ENCODE data around the gene EEF1AKMT3. TPM values are rescaled to one million over a fixed set of nuclear protein-coding genes. Genes with fewer than 3 reads are reported as not detected.
A peak's percentile ranks its signal among the peaks of the same experiment; 100 is the strongest.

EEF1AKMT3 gene
- polyA plus RNA-seq, 1 experiment = 7.6 TPM

DNA sequence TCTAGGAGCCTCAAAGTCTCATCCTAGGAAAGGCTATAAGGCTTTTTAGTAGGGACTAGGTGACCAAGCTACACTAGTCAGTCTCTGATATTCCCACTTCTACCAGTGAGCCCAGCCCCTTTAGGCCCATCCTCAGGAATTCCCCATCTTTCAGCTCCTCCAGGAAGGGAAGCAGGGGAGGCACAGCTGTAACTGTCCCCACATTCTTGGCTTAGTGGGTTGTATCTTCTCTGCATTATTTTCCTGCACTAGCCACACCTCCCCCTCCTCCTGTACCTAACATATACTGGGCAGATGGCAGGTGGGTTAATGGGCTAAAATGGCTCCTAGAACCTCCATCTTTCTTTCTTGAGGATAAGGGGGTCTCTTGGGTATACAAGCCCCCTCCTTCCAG lies 5.1 kb upstream of the EEF1AKMT3 start:
- ChIA-PET CTCF (interaction anchor here (4.3 kb wide), 1 partner anchor 11 kb away, joined by 24 read pairs; no protein-coding TSS in a partner anchor), POLR2A (interaction anchor here (0.5 to 1.2 kb wide), 2 partner anchors 10 to 174 kb away, joined by 3 read pairs; no protein-coding TSS in a partner anchor)
- H3K27ac ChIP-seq (ENCODE audit: low read depth, low read length) = no peak overlapping the region
- H3K4me3 ChIP-seq (ENCODE audit: low read depth, low read length) = no peak overlapping the region
- TF ChIP-seq, protein P1, sequence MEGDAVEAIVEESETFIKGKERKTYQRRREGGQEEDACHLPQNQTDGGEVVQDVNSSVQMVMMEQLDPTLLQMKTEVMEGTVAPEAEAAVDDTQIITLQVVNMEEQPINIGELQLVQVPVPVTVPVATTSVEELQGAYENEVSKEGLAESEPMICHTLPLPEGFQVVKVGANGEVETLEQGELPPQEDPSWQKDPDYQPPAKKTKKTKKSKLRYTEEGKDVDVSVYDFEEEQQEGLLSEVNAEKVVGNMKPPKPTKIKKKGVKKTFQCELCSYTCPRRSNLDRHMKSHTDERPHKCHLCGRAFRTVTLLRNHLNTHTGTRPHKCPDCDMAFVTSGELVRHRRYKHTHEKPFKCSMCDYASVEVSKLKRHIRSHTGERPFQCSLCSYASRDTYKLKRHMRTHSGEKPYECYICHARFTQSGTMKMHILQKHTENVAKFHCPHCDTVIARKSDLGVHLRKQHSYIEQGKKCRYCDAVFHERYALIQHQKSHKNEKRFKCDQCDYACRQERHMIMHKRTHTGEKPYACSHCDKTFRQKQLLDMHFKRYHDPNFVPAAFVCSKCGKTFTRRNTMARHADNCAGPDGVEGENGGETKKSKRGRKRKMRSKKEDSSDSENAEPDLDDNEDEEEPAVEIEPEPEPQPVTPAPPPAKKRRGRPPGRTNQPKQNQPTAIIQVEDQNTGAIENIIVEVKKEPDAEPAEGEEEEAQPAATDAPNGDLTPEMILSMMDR (IDR thresholded peaks at IDR 0.05; ENCODE audit: low read depth, low read length) = no peak
- no peak for DNase-seq (ENCODE audit: low read depth, low spot score)
- no peaks in the 10 kb centered on the region; the same call in 1 of the 2 replicates for H3K9me3 ChIP-seq (ENCODE audit: control insufficient read depth, insufficient read depth, low read length)
- H3K27me3 ChIP-seq (ENCODE audit: control insufficient read depth, insufficient read depth, low read length) = peaks cover 36% of the 10 kb centered on the region

GRCh38 chr12:57767876-57768275 lies 4.5 kb upstream of the EEF1AKMT3 start:
- no peaks in the 10 kb centered on the region; the same call in 1 of the 2 replicates for H3K9me3 ChIP-seq (ENCODE audit: control insufficient read depth, insufficient read depth, low read length)
- CTCF ChIA-PET = interaction anchor here (4.3 kb wide), 1 partner anchor 11 kb away, joined by 24 read pairs; no protein-coding TSS in a partner anchor
- TF ChIP-seq, protein P1 (IDR thresholded peaks at IDR 0.05; ENCODE audit: low read depth, low read length) = no peak
- H3K27me3 ChIP-seq (ENCODE audit: control insufficient read depth, insufficient read depth, low read length) = peaks cover 36% of the 10 kb centered on the region
- no peak for DNase-seq (ENCODE audit: low read depth, low spot score)
- POLR2A ChIA-PET = no interaction called here
- H3K4me3 ChIP-seq (ENCODE audit: low read depth, low read length) = no peak overlapping the region
- no peak overlapping the region for H3K27ac ChIP-seq (ENCODE audit: low read depth, low read length)

DNA sequence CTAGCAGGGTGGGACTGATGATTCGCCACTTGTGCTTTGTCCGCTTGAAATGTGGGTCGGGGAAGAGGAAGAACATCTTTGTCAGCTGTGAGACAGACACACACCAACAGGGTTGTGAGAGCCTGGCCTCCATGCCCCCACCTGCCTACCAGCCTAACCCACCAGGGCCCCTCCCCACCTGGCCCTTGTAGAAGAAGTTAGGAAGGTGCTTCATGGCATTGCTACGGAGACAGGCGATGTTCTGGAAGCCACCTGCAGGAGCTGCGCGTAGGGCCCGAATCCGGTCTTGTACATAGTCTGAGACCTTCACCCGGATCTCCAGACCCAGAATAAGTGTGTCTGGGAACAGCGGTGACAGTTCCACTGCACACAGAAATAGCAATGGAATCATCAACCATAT lies 2.8 kb upstream of the EEF1AKMT3 start:
- no peak for DNase-seq (ENCODE audit: low read depth, low spot score)
- H3K4me3 ChIP-seq (ENCODE audit: low read depth, low read length) = no peak overlapping the region
- TF ChIP-seq, protein P1 (IDR thresholded peaks at IDR 0.05; ENCODE audit: low read depth, low read length) = no peak
- CTCF ChIA-PET = no interaction called here
- no peak overlapping the region for H3K27ac ChIP-seq (ENCODE audit: low read depth, low read length)
- POLR2A ChIA-PET = no interaction called here
- peaks cover 24% of the 10 kb centered on the region for H3K27me3 ChIP-seq (ENCODE audit: control insufficient read depth, insufficient read depth, low read length)
- no peaks in the 10 kb centered on the region; the same call in 1 of the 2 replicates for H3K9me3 ChIP-seq (ENCODE audit: control insufficient read depth, insufficient read depth, low read length)

DNA sequence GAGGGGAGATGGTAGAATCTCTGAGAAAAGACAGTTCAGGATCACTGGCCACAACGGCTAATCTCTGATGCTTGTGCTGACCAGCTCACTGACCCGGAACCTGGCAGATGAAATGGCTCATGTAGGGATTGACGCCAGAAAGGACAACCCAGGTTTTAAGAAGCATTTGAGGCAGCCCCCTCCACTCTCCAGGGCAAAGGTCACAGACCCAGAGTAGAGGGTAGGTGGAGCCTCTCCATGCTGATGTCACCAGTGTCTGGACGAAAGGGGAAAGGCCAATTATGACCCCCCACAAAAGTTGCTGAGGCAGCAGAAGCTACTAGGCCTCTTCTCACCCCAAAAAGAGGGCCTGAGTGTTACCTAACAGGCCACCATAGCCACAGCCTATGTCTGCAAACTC lies 1.7 kb upstream of the EEF1AKMT3 start:
- no peak for DNase-seq (ENCODE audit: low read depth, low spot score)
- H3K27ac ChIP-seq (ENCODE audit: low read depth, low read length) = no peak overlapping the region
- TF ChIP-seq, protein P1 (IDR thresholded peaks at IDR 0.05; ENCODE audit: low read depth, low read length) = no peak
- H3K27me3 ChIP-seq (ENCODE audit: control insufficient read depth, insufficient read depth, low read length) = peaks cover 13% of the 10 kb centered on the region
- CTCF ChIA-PET = no interaction called here
- peak overlapping the region; percentile 98; the same call in 1 of the 2 replicates for H3K4me3 ChIP-seq (ENCODE audit: low read depth, low read length)
- POLR2A ChIA-PET = no interaction called here
- H3K9me3 ChIP-seq (ENCODE audit: control insufficient read depth, insufficient read depth, low read length) = no peaks in the 10 kb centered on the region; the same call in 1 of the 2 replicates

DNA sequence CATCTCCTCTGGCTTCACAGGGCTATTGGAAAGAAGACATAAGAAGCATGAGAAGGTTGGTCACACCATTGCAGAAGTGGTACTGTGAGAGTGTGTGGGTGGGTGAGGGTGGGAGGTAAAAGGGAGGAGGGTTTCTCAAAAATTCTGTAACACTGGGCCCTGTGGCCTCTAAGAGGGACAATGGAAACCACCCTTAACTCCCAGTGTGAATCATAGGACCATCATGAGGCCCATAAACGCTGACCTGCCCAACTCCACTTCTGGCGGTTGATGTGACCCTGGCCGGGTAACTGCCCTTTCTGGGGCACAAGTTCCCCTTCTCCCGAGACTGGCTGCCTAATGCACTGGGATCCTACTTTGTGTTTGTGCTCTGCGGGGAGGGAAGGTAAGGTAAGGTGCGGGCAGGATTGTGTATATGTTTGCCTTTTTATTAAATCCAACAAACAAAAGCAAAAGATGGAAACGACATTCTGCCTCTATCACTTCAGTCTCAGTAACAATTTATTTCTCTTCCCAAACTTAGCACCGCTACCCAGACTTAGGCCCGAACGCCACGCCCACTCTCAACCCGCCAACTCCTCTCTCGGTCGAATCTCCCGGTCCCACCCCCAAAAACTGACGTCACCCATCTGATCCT lies 1.1 kb upstream of the EEF1AKMT3 start:
- peak overlapping the region; percentile 99 for H3K27ac ChIP-seq (ENCODE audit: low read depth, low read length)
- no peaks in the 10 kb centered on the region; the same call in 1 of the 2 replicates for H3K9me3 ChIP-seq (ENCODE audit: control insufficient read depth, insufficient read depth, low read length)
- H3K4me3 ChIP-seq (ENCODE audit: low read depth, low read length) = peak overlapping the region; percentile 98
- DNase-seq (ENCODE audit: low read depth, low spot score) = peak; percentile 67
- POLR2A ChIA-PET = interaction anchor here (0.8 to 1.2 kb wide), 3 partner anchors 19 to 93 kb away, joined by 3 to 8 read pairs (median 5); partner anchors contain the start of genes CDK4 and TSPAN31
- CTCF ChIA-PET = interaction anchor here (1.3 kb wide), 1 partner anchor 15 kb away, joined by 6 read pairs; no protein-coding TSS in a partner anchor
- H3K27me3 ChIP-seq (ENCODE audit: control insufficient read depth, insufficient read depth, low read length) = peaks cover 7% of the 10 kb centered on the region
- TF ChIP-seq, protein P1 (IDR thresholded peaks at IDR 0.05; ENCODE audit: low read depth, low read length) = no peak
